ENCODE results near the gene MRC1.

The MRC1 gene

GRCh38 chr10:17814973-17815372 lies 5.8 kb downstream of the MRC1 start:
- TF ChIP-seq CTCF (IDR thresholded peaks at IDR 0.05; ENCODE audit: extremely low read depth, missing control alignments), result no peak
- DNase-seq (ENCODE audit: low spot score), result no peak

DNA sequence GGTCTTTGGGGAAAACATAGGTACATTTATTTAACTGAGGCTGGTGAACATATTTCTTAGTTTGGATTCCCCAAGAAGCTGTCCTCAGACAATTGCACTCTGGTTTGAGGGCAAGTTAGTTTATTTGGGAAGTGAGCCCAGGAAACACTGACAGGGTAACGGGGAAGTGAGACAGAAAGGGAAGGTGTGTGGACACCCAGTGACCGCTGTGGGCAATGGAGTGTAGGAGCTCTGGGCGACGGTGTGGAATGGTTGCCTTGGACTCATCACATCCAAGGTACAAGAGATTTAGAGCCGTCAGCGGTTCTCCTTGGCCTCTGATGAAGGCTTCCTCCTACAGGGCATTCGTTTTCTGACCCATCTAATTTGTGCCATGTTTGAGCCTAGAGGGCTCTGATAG lies 7.1 kb downstream of the MRC1 start:
- TF ChIP-seq CTCF (IDR thresholded peaks at IDR 0.05; ENCODE audit: extremely low read depth, missing control alignments), result no peak
- DNase-seq (ENCODE audit: low spot score), result no peak

GRCh38 chr10:17817316-17817715 lies 8.2 kb downstream of the MRC1 start:
- TF ChIP-seq CTCF (IDR thresholded peaks at IDR 0.05; ENCODE audit: extremely low read depth, missing control alignments), result no peak
- DNase-seq (ENCODE audit: low spot score), result no peak

GRCh38 chr10:17817790-17818189 lies 8.6 kb downstream of the MRC1 start:
- no peak for TF ChIP-seq CTCF (IDR thresholded peaks at IDR 0.05; ENCODE audit: extremely low read depth, missing control alignments)
- DNase-seq (ENCODE audit: low spot score), result no peak

DNA sequence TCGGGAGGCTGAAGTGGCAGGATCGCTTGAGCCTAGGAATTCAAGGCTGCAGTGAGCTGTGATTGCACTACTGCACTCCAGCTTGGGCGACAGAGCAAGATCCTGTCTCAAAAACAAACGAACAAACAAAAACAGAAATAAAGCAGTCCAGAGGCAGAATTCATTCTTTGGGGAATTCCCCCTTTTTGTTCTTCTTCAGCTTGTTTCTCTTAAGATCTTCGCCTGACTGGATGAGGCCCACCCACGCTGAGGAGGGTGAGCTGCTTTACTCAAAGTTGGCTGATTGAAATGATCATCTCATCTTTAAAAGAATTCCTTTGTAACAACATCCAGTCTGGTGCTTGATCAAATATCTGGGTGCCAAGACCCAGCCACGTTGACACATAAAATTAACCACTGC lies 10.7 kb downstream of the MRC1 start:
- no peak for DNase-seq (ENCODE audit: low spot score)
- no peak for TF ChIP-seq CTCF (IDR thresholded peaks at IDR 0.05; ENCODE audit: extremely low read depth, missing control alignments)

DNA sequence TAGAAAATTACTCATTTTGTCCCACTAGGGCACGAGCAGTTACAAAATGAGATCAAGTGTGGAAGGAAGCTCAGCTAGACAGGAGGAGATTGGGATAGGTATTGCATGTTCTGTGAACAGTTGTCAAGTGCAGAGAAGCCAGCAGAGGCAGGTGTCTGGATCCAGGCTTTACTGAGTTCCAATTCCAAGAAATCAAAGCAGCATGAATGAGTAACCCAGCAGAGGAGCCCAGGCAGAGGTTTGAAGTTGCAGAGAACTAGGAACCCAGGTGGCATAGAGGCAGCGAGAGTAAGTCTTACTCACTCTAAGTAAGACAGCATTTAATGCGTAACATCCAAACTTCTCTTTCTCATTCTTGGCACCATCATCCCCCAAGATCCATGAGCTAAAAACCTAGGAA lies 11.8 kb downstream of the MRC1 start:
- TF ChIP-seq CTCF (IDR thresholded peaks at IDR 0.05; ENCODE audit: extremely low read depth, missing control alignments), result no peak
- no peak for DNase-seq (ENCODE audit: low spot score)

DNA sequence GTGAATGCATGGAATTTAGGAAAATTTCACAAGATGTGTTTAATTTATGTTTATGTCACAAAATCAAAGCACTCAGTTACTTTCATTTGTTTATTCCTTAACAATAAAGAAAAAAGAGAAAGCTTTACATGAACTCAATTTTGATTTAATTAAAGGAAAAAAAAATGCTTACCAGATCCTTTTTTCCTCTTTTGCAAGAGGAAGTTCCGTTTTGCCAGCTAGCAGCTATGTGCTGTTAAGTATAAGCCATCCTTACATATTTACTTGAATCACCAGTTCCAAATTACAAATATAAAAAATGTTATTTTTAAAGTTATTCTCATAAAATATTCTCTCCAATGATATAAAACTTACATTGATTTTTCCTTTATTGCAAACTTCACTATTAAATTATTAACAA lies 12.7 kb downstream of the MRC1 start:
- no peak for DNase-seq (ENCODE audit: low spot score)
- TF ChIP-seq CTCF (IDR thresholded peaks at IDR 0.05; ENCODE audit: extremely low read depth, missing control alignments), result no peak
